ENCODE results near the gene VMAC.

VMAC gene

GRCh38 chr19:5934774-5935472 lies 30.3 kb downstream of the VMAC start:
- peaks cover 77% of the 10 kb centered on the region for H3K79me2 ChIP-seq (ENCODE audit: insufficient read depth, low read length)
- no peak for DNase-seq
- H3K9ac ChIP-seq (ENCODE audit: low read depth, low read length) = no peak overlapping the region
- H3K27me3 ChIP-seq (ENCODE audit: insufficient read depth, low read length, poor library complexity) = no peaks in the 10 kb centered on the region
- H3K4me3 ChIP-seq (ENCODE audit: low read depth in 1 of 2, low read length in 2 of 2) = no peak overlapping the region
- no peak overlapping the region for H2AFZ ChIP-seq (ENCODE audit: low read depth, low read length)
- H3K9me3 ChIP-seq (ENCODE audit: insufficient read depth, low read length, severe bottlenecking) = no peaks in the 10 kb centered on the region
- no peak for TF ChIP-seq CTCF (IDR thresholded peaks at IDR 0.05; ENCODE audit: borderline replicate concordance, extremely low read depth, low read length, poor library complexity, severe bottlenecking)
- H4K20me1 ChIP-seq (ENCODE audit: insufficient read depth, low read length) = peaks cover 66% of the 10 kb centered on the region
- no peaks in the 10 kb centered on the region for H3K4me1 ChIP-seq (ENCODE audit: insufficient read depth, low read length)
- no peak overlapping the region for H3K27ac ChIP-seq (ENCODE audit: low read length)
- peaks cover 85% of the 10 kb centered on the region for H3K36me3 ChIP-seq (ENCODE audit: insufficient read depth, low read length)
- no peak for ATAC-seq (ENCODE audit: insufficient read depth, low read depth)
- H3K4me2 ChIP-seq (ENCODE audit: insufficient read depth, low read length) = no peak overlapping the region

GRCh38 chr19:5935473-5936291 lies 31.0 kb downstream of the VMAC start:
- TF ChIP-seq EZH2 (IDR thresholded peaks at IDR 0.05; ENCODE audit: borderline replicate concordance, low read depth, low read length, severe bottlenecking) (no peak), CTCF (IDR thresholded peaks at IDR 0.05; ENCODE audit: borderline replicate concordance, extremely low read depth, low read length, poor library complexity, severe bottlenecking) (no peak)
- H3K4me3 ChIP-seq (ENCODE audit: low read depth in 1 of 2, low read length in 2 of 2) = no peak overlapping the region
- no peak overlapping the region for H2AFZ ChIP-seq (ENCODE audit: low read depth, low read length)
- H3K27me3 ChIP-seq (ENCODE audit: insufficient read depth, low read length, poor library complexity) = no peaks in the 10 kb centered on the region
- no peak overlapping the region for H3K27ac ChIP-seq (ENCODE audit: low read length)
- no peak overlapping the region for H3K9ac ChIP-seq (ENCODE audit: low read depth, low read length)
- peaks cover 70% of the 10 kb centered on the region for H4K20me1 ChIP-seq (ENCODE audit: insufficient read depth, low read length)
- ATAC-seq (ENCODE audit: insufficient read depth, low read depth) (no peak), DNase-seq (no peak)
- H3K79me2 ChIP-seq (ENCODE audit: insufficient read depth, low read length) = peaks cover 84% of the 10 kb centered on the region
- no peaks in the 10 kb centered on the region for H3K4me1 ChIP-seq (ENCODE audit: insufficient read depth, low read length)
- H3K4me2 ChIP-seq (ENCODE audit: insufficient read depth, low read length) = no peak overlapping the region
- peaks cover 85% of the 10 kb centered on the region for H3K36me3 ChIP-seq (ENCODE audit: insufficient read depth, low read length)
- H3K9me3 ChIP-seq (ENCODE audit: insufficient read depth, low read length, severe bottlenecking) = no peaks in the 10 kb centered on the region

- no peak overlapping the region for H2AFZ ChIP-seq (ENCODE audit: low read depth, low read length)
- no peak for ATAC-seq (ENCODE audit: insufficient read depth, low read depth)
- no peak overlapping the region for H3K4me3 ChIP-seq (ENCODE audit: low read depth in 1 of 2, low read length in 2 of 2)
- no peak overlapping the region for H3K4me2 ChIP-seq (ENCODE audit: insufficient read depth, low read length)
- H3K36me3 ChIP-seq (ENCODE audit: insufficient read depth, low read length) = peaks cover 85% of the 10 kb centered on the region
- H3K79me2 ChIP-seq (ENCODE audit: insufficient read depth, low read length) = peaks cover 87% of the 10 kb centered on the region
- TF ChIP-seq EZH2 (IDR thresholded peaks at IDR 0.05; ENCODE audit: borderline replicate concordance, low read depth, low read length, severe bottlenecking) = no peak
- no peak for TF ChIP-seq CTCF (IDR thresholded peaks at IDR 0.05; ENCODE audit: borderline replicate concordance, extremely low read depth, low read length, poor library complexity, severe bottlenecking)
- H3K27ac ChIP-seq (ENCODE audit: low read length) = no peak overlapping the region
- H3K4me1 ChIP-seq (ENCODE audit: insufficient read depth, low read length) = no peaks in the 10 kb centered on the region
- no peaks in the 10 kb centered on the region for H3K27me3 ChIP-seq (ENCODE audit: insufficient read depth, low read length, poor library complexity)
- peaks cover 70% of the 10 kb centered on the region for H4K20me1 ChIP-seq (ENCODE audit: insufficient read depth, low read length)
- H3K9ac ChIP-seq (ENCODE audit: low read depth, low read length) = no peak overlapping the region
- no peaks in the 10 kb centered on the region for H3K9me3 ChIP-seq (ENCODE audit: insufficient read depth, low read length, severe bottlenecking)
- DNase-seq = no peak
These were observed 31.6 kb downstream of the VMAC start for GRCh38 chr19:5936292-5936592.
